ENCODE results near the gene TCF25. TPM values are rescaled to one million over a fixed set of nuclear protein-coding genes. Genes with fewer than 3 reads are reported as not detected.
"Not testable (repeated sequence)": the region's sequence is repeated elsewhere in the genome, so short reads cannot be mapped to it uniquely, and the experiment has no call there.

The TCF25 gene
- polyA plus RNA-seq, 1 donor from 2014 or later = 135 TPM

- H3K9me3 Mint-ChIP-seq = no peaks in the 10 kb centered on the region
- H3K4me3 Mint-ChIP-seq = peak within 1 kb of the TSS; percentile 25 to 83 (median 63)
- no peaks in the 10 kb centered on the region for H3K36me3 Mint-ChIP-seq
- H3K27ac Mint-ChIP-seq = peak within 1 kb of the TSS in 2 of 3 donors; percentile 48 to 78
- peaks cover 46% of the 10 kb centered on the region for H3K27me3 Mint-ChIP-seq
- H3K4me1 Mint-ChIP-seq = peaks cover 0 to 13% (median 11%) of the 10 kb centered on the region in 3 donors
Observed at GRCh38 chr16:89922884-89923639, 49.7 kb downstream of the TCF25 start, which contains the start of gene TUBB3. Gene TUBB3 (plus strand): TSS chr16:89923342. CDS start chr16:89923402, 60 bp downstream.

GRCh38 chr16:89923640-89924296 is 50.4 kb downstream of the TCF25 start:
- H3K9me3 Mint-ChIP-seq = no peaks in the 10 kb centered on the region
- H3K4me3 Mint-ChIP-seq = no peak overlapping the region
- H3K27ac Mint-ChIP-seq = no peak overlapping the region
- no peaks in the 10 kb centered on the region for H3K36me3 Mint-ChIP-seq
- peaks cover 0 to 11% (median 9%) of the 10 kb centered on the region in 3 donors for H3K4me1 Mint-ChIP-seq
- H3K27me3 Mint-ChIP-seq = peaks cover 45% of the 10 kb centered on the region

- Mint-ChIP-seq H3K27ac (no peak overlapping the region), H3K27me3 (peaks cover 40% of the 10 kb centered on the region), H3K36me3 (no peaks in the 10 kb centered on the region), H3K4me1 (peaks cover 0 to 11% (median 8%) of the 10 kb centered on the region in 3 donors), H3K9me3 (no peaks in the 10 kb centered on the region), H3K4me3 (peak overlapping the region in 1 of 4 donors; percentile 9)
Observed at GRCh38 chr16:89924297-89924924, 51.0 kb downstream of the TCF25 start.

- peaks cover 0 to 8% (median 8%) of the 10 kb centered on the region in 3 donors for H3K4me1 Mint-ChIP-seq
- H3K4me3 Mint-ChIP-seq = peak overlapping the region in 2 of 4 donors; percentile 9 to 57
Observed at GRCh38 chr16:89924925-89925307, 51.5 kb downstream of the TCF25 start.

GRCh38 chr16:89925596-89926079 is 52.2 kb downstream of the TCF25 start:
- no peaks in the 10 kb centered on the region for H3K9me3 Mint-ChIP-seq
- H3K27ac Mint-ChIP-seq = no peak overlapping the region
- H3K4me1 Mint-ChIP-seq = peaks cover 0 to 8% (median 7%) of the 10 kb centered on the region in 3 donors
- peaks cover 33% of the 10 kb centered on the region for H3K27me3 Mint-ChIP-seq
- H3K4me3 Mint-ChIP-seq = peak overlapping the region in 1 of 4 donors; percentile 26
- no peaks in the 10 kb centered on the region for H3K36me3 Mint-ChIP-seq

More at GRCh38 chr16:89924925-89925307, 51.5 kb downstream of the TCF25 start:
- Mint-ChIP-seq H3K27ac (no peak overlapping the region), H3K9me3 (no peaks in the 10 kb centered on the region), H3K27me3 (peaks cover 36% of the 10 kb centered on the region), H3K36me3 (no peaks in the 10 kb centered on the region)

- Mint-ChIP-seq H3K27ac (peak overlapping the region in 1 of 3 donors; percentile 36), H3K4me3 (peak overlapping the region in 1 of 4 donors; percentile 7), H3K4me1 (peaks cover 0 to 10% (median 7%) of the 10 kb centered on the region in 3 donors), H3K36me3 (no peaks in the 10 kb centered on the region), H3K27me3 (peaks cover 24% of the 10 kb centered on the region), H3K9me3 (no peaks in the 10 kb centered on the region)
Observed at GRCh38 chr16:89931305-89931896, 58.0 kb downstream of the TCF25 start.

- Mint-ChIP-seq H3K4me3 (peak overlapping the region in 1 of 4 donors; percentile 57), H3K27ac (peak overlapping the region in 2 of 3 donors; percentile 64 to 67), H3K27me3 (peaks cover 20% of the 10 kb centered on the region), H3K4me1 (peaks cover 0 to 10% (median 7%) of the 10 kb centered on the region in 3 donors), H3K9me3 (no peaks in the 10 kb centered on the region), H3K36me3 (no peaks in the 10 kb centered on the region)
Observed at GRCh38 chr16:89931964-89932363, 58.6 kb downstream of the TCF25 start.

- H3K27me3 Mint-ChIP-seq = peaks cover 14% of the 10 kb centered on the region
- H3K9me3 Mint-ChIP-seq, H3K27ac Mint-ChIP-seq: not testable (repeated sequence)
Observed at GRCh38 chr16:89934019-89934418, 60.6 kb downstream of the TCF25 start.

GRCh38 chr16:89934611-89935553 is 61.5 kb downstream of the TCF25 start:
- peaks cover 0 to 10% (median 7%) of the 10 kb centered on the region in 3 donors for H3K4me1 Mint-ChIP-seq
- peaks cover 14% of the 10 kb centered on the region for H3K27me3 Mint-ChIP-seq
- H3K27ac Mint-ChIP-seq = no peak overlapping the region
- no peak overlapping the region for H3K4me3 Mint-ChIP-seq
- H3K9me3 Mint-ChIP-seq = no peaks in the 10 kb centered on the region
- H3K36me3 Mint-ChIP-seq = no peaks in the 10 kb centered on the region

More at GRCh38 chr16:89934019-89934418, 60.6 kb downstream of the TCF25 start:
- not testable (repeated sequence) for H3K4me3 Mint-ChIP-seq, H3K36me3 Mint-ChIP-seq
- H3K4me1 Mint-ChIP-seq = peaks cover 0 to 10% (median 7%) of the 10 kb centered on the region in 3 donors

GRCh38 chr16:89935620-89936019 is 62.2 kb downstream of the TCF25 start:
- not testable (repeated sequence) for H3K36me3 Mint-ChIP-seq, H3K27ac Mint-ChIP-seq, H3K4me3 Mint-ChIP-seq, H3K9me3 Mint-ChIP-seq
- Mint-ChIP-seq H3K4me1 (peaks cover 0 to 10% (median 7%) of the 10 kb centered on the region in 3 donors), H3K27me3 (peaks cover 10% of the 10 kb centered on the region)

GRCh38 chr16:89936034-89936433 is 62.6 kb downstream of the TCF25 start:
- Mint-ChIP-seq H3K9me3 (no peaks in the 10 kb centered on the region), H3K27ac (no peak overlapping the region), H3K36me3 (no peaks in the 10 kb centered on the region), H3K4me1 (peaks cover 0 to 9% (median 6%) of the 10 kb centered on the region in 3 donors), H3K27me3 (peaks cover 6% of the 10 kb centered on the region), H3K4me3 (no peak overlapping the region)

GRCh38 chr16:89936508-89936907 is 63.1 kb downstream of the TCF25 start:
- no peaks in the 10 kb centered on the region for H3K9me3 Mint-ChIP-seq
- no peak overlapping the region for H3K4me3 Mint-ChIP-seq
- peaks cover 0 to 4% (median 1%) of the 10 kb centered on the region in 3 donors for H3K4me1 Mint-ChIP-seq

GRCh38 chr16:89936981-89937380 is 63.6 kb downstream of the TCF25 start:
- no peak overlapping the region for H3K4me3 Mint-ChIP-seq
- H3K4me1 Mint-ChIP-seq = peaks cover 0 to 4% (median 0%) of the 10 kb centered on the region in 3 donors
- H3K27ac Mint-ChIP-seq = no peak overlapping the region
- no peaks in the 10 kb centered on the region for H3K9me3 Mint-ChIP-seq
- no peaks in the 10 kb centered on the region for H3K36me3 Mint-ChIP-seq
- peaks cover 3% of the 10 kb centered on the region for H3K27me3 Mint-ChIP-seq

More at GRCh38 chr16:89936508-89936907, 63.1 kb downstream of the TCF25 start:
- H3K27ac Mint-ChIP-seq = no peak overlapping the region
- no peaks in the 10 kb centered on the region for H3K36me3 Mint-ChIP-seq
- H3K27me3 Mint-ChIP-seq = peaks cover 3% of the 10 kb centered on the region

Data from IgD-negative memory B cell (primary cell).